A549 (cell line): ENCODE results near the gene FOLR2. TPM values are rescaled to one million over a fixed set of nuclear protein-coding genes. Genes with fewer than 3 reads are reported as not detected.

ENCODE experiments used
- ATAC-seq, 2 experiments: fragments of 200-7000 bp in 1 of 2; fragments of >200 bp in 1 of 2; cut with Nextera tagmentation in 1 of 2; cut with Tn5 transposase in 1 of 2; 3 replicates each; pipeline versions ENCODE4 v1.8.0 to v1.9.1; 2018 to 2020; ENCODE audit warnings: mild to moderate bottlenecking in 1 of 2, moderate library complexity in 1 of 2
- CTCF ChIA-PET: fragments of 300-600 bp; sonication (Branson Sonifier 250); formaldehyde crosslinking; extraction: SDS; loops from one replicate; lab custom pipeline; 2021; ENCODE audit warnings: antibody characterized with exemption, inconsistent platforms; lab: Yijun Ruan, JAX
- POLR2A ChIA-PET: fragments of 350-600 bp; formaldehyde crosslinking; extraction: SDS; loops from one replicate; lab custom pipeline; 2021; ENCODE audit warnings: antibody characterized with exemption, inconsistent platforms; lab: Yijun Ruan, JAX
- DNase-seq, 2 experiments: peaks; one replicate each; pipeline versions ENCODE4 v3.0.0 to v3.0.0-alpha.2; 2011 to 2016; ENCODE audit warnings: low read depth in 1 of 2, low spot score in 1 of 2
- FAIRE-seq: peaks from 2 replicates; lab custom pipeline; 2011; peaks lifted over from hg19 to GRCh38; lab: Jason Lieb, UNC
- H3K27ac ChIP-seq, 2 experiments: fragments of >200 bp; sonication (Bioruptor Twin); formaldehyde crosslinking; 3 replicates each; pipeline ENCODE4 v1.5.1; 2016 to 2017
- H3K4me1 ChIP-seq: fragments of >200 bp; sonication (Bioruptor Twin); formaldehyde crosslinking; 3 replicates; pipeline ENCODE4 v1.6.1; 2016
- H3K4me2 ChIP-seq: fragments of >200 bp; sonication (Bioruptor Twin); formaldehyde crosslinking; 3 replicates; pipeline ENCODE4 v1.6.1; 2016
- H3K4me3 ChIP-seq: fragments of >200 bp; sonication (Bioruptor Twin); formaldehyde crosslinking; 3 replicates; pipeline ENCODE4 v1.5.1; 2016
- H3K9me3 ChIP-seq: fragments of >200 bp; sonication (Bioruptor Twin); formaldehyde crosslinking; 3 replicates; pipeline ENCODE4 v1.6.1; 2016
- EHMT2 ChIP-seq: fragments of 200-600 bp; sonication (generic); IDR thresholded peaks from 2 replicates; pipeline ENCODE4 v1.6.1; 2016; ENCODE audit warnings: antibody characterized with exemption, low read depth, mild to moderate bottlenecking, moderate library complexity
- JUNB ChIP-seq: fragments of >200 bp; sonication (Bioruptor Twin); formaldehyde crosslinking; IDR thresholded peaks from 2 replicates; pipeline ENCODE4 v1.6.1; 2016
- KDM5A ChIP-seq: fragments of 200-600 bp; sonication (generic); IDR thresholded peaks from 2 replicates; pipeline ENCODE4 v1.6.1; 2016; ENCODE audit warnings: antibody characterized with exemption, mild to moderate bottlenecking
- MAFK ChIP-seq: fragments of 450-650 bp; IDR thresholded peaks from 2 replicates; pipeline ENCODE4 v1.6.1; 2014; ENCODE audit not compliant: partially characterized antibody
- NPAS2 ChIP-seq: fragments of 250-450 bp; sonication (Bioruptor Pico); IDR thresholded peaks from 2 replicates; pipeline ENCODE4 v1.8.0; 2022; ENCODE audit warnings: mild to moderate bottlenecking, moderate library complexity, borderline replicate concordance
- RAD21 ChIP-seq, 2 experiments: fragments of >200 bp in 1 of 2; sonication (Bioruptor Twin) in 1 of 2; formaldehyde crosslinking in 1 of 2; IDR thresholded peaks in 1 of 2; conservative IDR thresholded peaks in 1 of 2; 2 replicates in 1 of 2; 3 replicates in 1 of 2; pipeline ENCODE4 v1.6.1; 2012 to 2018; ENCODE audit warnings: inconsistent platforms in 1 of 2
- RARB ChIP-seq: fragments of 250-450 bp; sonication (Bioruptor Pico); IDR thresholded peaks from 2 replicates; pipeline ENCODE4 v1.8.0; 2021; ENCODE audit warnings: mild to moderate bottlenecking, moderate library complexity
- RCOR1 ChIP-seq: fragments of 150-350 bp; IDR thresholded peaks from 2 replicates; pipeline ENCODE4 v1.6.1; 2014; ENCODE audit warnings: antibody characterized with exemption, low read length, low read depth
- WGBS: methylation state at CpG from one replicate; pipeline ENCODE4 v1.1.6; 2017; ENCODE audit errors: missing lambda C conversion rate; 5-methylcytosine and 5-hydroxymethylcytosine counted together
- polyA plus RNA-seq, 4 experiments: library from polyadenylated mRNA; depleted of rRNA in 3 of 4; stranded (reverse); fragments of >200 nt; fragmentation: RNase III in 1 of 4; extraction: RNeasy Plus Mini Kit Qiagen cat#74134 plus additional on column Dnase treatment in 1 of 4; gene quantifications; 2 replicates in 3 of 4; 3 replicates in 1 of 4; pipeline ENCODE4 v1.2.3, GENCODE V29; 2011 to 2017
- TF ChIP-seq, protein P1 (sequence below): fragments of 450-650 bp; IDR thresholded peaks from 2 replicates; pipeline ENCODE4 v1.6.1; 2014; ENCODE audit warnings: antibody characterized with exemption
- TF ChIP-seq, protein P2 (sequence below): fragments of >200 bp; sonication (Bioruptor Twin); formaldehyde crosslinking; IDR thresholded peaks from 3 replicates; pipeline ENCODE4 v1.6.1; 2016
- TF ChIP-seq, protein P3 (sequence below): fragments of 250-450 bp; sonication (Bioruptor Pico); IDR thresholded peaks from 2 replicates; pipeline ENCODE4 v1.5.0; 2021; ENCODE audit warnings: mild to moderate bottlenecking, moderate library complexity, borderline replicate concordance
- TF ChIP-seq, protein P4 (sequence below): fragments of >200 bp; sonication (Bioruptor Twin); formaldehyde crosslinking; IDR thresholded peaks from 2 replicates; pipeline ENCODE4 v1.6.1; 2016

The FOLR2 gene
- polyA plus RNA-seq, 2 of the 4 experiments (the other 2 are of a cell fraction), result not detected

DNA sequence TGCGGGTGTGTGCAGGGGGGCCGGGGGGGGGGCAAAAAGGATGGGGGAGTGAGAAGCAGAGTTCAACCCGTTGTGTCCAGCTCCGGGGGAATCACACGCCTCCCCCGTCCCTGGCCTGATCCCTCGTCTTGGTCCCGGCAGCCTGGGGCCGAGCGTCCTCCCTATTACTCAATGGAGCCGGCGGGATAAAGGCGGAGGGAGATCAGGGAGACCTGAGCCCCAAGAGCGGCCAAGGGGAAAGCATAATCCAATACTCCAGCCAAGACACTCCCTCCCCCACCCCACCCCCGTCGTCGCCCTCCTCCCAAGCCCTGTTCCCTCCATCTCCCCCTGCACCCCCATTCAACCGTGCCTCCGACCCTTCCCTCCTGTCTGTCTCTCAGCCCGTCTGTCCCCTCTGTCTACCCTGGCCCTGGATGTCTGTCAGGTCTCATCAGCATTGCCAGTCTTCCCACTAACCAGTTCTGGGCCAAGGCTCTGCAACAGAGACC is 24.7 kb downstream of the FOLR2 start (continued):
- TF ChIP-seq, protein P1, sequence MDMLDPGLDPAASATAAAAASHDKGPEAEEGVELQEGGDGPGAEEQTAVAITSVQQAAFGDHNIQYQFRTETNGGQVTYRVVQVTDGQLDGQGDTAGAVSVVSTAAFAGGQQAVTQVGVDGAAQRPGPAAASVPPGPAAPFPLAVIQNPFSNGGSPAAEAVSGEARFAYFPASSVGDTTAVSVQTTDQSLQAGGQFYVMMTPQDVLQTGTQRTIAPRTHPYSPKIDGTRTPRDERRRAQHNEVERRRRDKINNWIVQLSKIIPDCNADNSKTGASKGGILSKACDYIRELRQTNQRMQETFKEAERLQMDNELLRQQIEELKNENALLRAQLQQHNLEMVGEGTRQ, result no peak
- TF ChIP-seq KDM5A (no peak), RAD21 (conservative IDR thresholded peaks at IDR 0.05 in 1 of 2, IDR thresholded peaks at IDR 0.05 in 1 of 2) (no peak), JUNB (no peak)
- TF ChIP-seq, protein P2, sequence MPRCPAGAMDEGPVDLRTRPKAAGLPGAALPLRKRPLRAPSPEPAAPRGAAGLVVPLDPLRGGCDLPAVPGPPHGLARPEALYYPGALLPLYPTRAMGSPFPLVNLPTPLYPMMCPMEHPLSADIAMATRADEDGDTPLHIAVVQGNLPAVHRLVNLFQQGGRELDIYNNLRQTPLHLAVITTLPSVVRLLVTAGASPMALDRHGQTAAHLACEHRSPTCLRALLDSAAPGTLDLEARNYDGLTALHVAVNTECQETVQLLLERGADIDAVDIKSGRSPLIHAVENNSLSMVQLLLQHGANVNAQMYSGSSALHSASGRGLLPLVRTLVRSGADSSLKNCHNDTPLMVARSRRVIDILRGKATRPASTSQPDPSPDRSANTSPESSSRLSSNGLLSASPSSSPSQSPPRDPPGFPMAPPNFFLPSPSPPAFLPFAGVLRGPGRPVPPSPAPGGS, result no peak
- TF ChIP-seq, protein P3, sequence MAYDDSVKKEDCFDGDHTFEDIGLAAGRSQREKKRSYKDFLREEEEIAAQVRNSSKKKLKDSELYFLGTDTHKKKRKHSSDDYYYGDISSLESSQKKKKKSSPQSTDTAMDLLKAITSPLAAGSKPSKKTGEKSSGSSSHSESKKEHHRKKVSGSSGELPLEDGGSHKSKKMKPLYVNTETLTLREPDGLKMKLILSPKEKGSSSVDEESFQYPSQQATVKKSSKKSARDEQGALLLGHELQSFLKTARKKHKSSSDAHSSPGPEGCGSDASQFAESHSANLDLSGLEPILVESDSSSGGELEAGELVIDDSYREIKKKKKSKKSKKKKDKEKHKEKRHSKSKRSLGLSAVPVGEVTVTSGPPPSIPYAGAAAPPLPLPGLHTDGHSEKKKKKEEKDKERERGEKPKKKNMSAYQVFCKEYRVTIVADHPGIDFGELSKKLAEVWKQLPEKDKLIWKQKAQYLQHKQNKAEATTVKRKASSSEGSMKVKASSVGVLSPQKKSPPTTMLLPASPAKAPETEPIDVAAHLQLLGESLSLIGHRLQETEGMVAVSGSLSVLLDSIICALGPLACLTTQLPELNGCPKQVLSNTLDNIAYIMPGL, result no peak
- TF ChIP-seq, all 56 proteins: peak for 0

DNA sequence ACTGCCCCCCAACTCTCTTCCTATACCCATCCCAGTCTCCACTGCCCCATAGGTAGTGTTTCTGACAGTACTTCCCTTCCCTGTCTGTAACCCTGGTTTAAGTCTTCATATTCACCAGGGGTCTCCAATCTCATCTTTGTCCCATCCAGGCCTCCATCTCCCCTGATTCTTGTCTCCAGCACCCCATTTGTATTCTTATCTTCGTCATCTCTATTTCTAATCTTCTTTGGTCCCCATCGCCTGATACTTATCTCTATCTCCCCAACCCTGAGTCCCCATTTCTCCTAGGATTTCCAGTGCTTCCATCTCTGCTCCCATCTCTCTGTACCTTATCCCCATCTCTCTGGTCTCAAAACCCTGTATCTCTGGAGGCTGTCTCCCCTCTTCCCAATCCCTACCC is 25.5 kb downstream of the FOLR2 start:
- FAIRE-seq, result no peak

DNA sequence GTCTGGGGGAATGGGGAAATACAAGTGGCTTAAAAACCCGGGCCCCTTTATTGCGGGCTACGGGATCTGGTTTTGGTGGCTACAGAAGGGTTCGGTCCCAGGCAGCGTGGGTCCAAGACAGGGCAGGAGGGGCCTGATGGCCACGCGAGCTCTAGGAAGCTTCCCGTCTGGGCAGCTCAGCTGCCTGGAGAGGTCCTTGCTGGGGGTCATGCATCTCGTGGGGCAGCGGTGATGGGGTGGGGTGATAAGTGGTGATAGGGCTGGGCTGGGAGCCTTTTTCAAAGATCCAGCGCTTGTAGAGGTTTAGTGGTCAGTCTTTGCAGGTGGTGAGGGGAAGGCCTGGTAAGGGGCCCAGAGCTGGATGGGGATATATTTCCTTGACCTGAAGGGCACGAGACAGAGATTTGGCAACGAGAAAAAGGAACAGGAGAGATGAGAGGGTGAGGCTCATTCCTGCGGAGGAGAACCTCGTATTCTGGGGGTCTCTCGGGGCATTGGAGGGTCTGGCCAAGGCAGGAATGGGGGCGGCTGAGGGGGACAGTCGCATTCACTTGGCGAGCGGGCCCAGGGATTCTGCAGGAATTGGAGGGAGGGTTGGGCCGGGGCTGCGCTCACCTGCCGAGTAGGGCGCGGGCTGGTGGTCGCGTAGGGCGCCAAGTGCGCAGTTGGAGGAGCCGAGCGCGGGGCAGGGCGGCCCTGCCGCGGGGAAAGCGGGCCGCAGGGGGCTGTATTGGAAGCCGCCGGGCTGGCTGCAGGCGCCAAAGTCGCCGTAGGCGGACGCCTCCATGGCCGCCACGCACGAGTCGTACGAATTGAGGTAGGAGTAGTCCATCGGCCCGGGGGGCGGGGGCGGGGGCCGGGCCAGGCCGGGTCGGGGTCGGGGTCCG is 26.8 kb downstream of the FOLR2 start:
- ATAC-seq (no peak), DNase-seq (no peak), FAIRE-seq (no peak)
- ChIA-PET POLR2A (interaction anchor here (0.6 kb wide), 1 partner anchor 15 kb away, joined by 3 read pairs; no protein-coding TSS in a partner anchor), CTCF (interaction anchor here (0.6 to 0.9 kb wide), 3 partner anchors 61 to 171 kb away, joined by 3 to 4 read pairs (median 3); no protein-coding TSS in a partner anchor)
- 89% methylated on average over 40 of the region's 58 CpGs for WGBS
- Histone ChIP-seq H3K4me2 (no peak overlapping the region), H3K4me3 (no peak overlapping the region), H3K9me3 (0 out of 3 replicates have a peak, but pooled peaks cover 3% of the 10 kb centered on the region), H3K4me1 (peaks cover under 1% of the 10 kb centered on the region; the same call in 1 of the 3 replicates), H3K27ac (no peak overlapping the region)
- TF ChIP-seq MAFK, result no peak
- no peak for TF ChIP-seq RCOR1
- no peak for TF ChIP-seq EHMT2
- TF ChIP-seq, protein P4, sequence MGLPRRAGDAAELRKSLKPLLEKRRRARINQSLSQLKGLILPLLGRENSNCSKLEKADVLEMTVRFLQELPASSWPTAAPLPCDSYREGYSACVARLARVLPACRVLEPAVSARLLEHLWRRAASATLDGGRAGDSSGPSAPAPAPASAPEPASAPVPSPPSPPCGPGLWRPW, result no peak
- TF ChIP-seq, protein P3, result no peak
- no peak for TF ChIP-seq NPAS2 (CRISPR knock-in tag)
- no peak for TF ChIP-seq RARB

More for the DNA sequence above, 25.5 kb downstream of the FOLR2 start:
- no peak for DNase-seq
- CTCF ChIA-PET, result interaction anchor here (0.9 kb wide), 1 partner anchor 172 kb away, joined by 3 read pairs; no protein-coding TSS in a partner anchor
- Histone ChIP-seq H3K9me3 (0 out of 3 replicates have a peak, but pooled peaks cover 3% of the 10 kb centered on the region), H3K4me2 (no peak overlapping the region), H3K4me3 (no peak overlapping the region), H3K4me1 (peaks cover 12% of the 10 kb centered on the region), H3K27ac (no peak overlapping the region)
- no peak for ATAC-seq
- POLR2A ChIA-PET, result no interaction called here
- WGBS, result 87% methylated on average over 2 of the region's 2 CpGs
- TF ChIP-seq, protein P4, result no peak
